A673 (cell line): ENCODE measurements around the gene ZXDA. TPM values are rescaled to one million over a fixed set of nuclear protein-coding genes. Genes with fewer than 3 reads are reported as not detected.

ENCODE experiments used
- BruUV-seq: library from RNA; stranded (reverse); fragments of 400-500 nt; replicated peaks from 2 replicates; lab custom pipeline; 2021; lab: Mats Ljungman, UMichigan
- CTCF ChIA-PET: fragments of 300-600 bp; sonication (Branson Sonifier 250); formaldehyde crosslinking; loops from one replicate; lab custom pipeline; 2022; ENCODE audit warnings: antibody characterized with exemption; lab: Charles Lee
- POLR2A ChIA-PET: fragments of 300-600 bp; sonication (Branson Sonifier 250); formaldehyde crosslinking; loops from one replicate; lab custom pipeline; 2022; ENCODE audit warnings: antibody characterized with exemption; ENCODE audit not compliant: low non-redundant PET; lab: Charles Lee
- DNase-seq: peaks from one replicate; pipeline ENCODE4 v3.0.0-alpha.2; 2015; ENCODE audit warnings: low spot score
- H3K27ac ChIP-seq: fragments of 200-600 bp; sonication (generic); 2 replicates; pipeline ENCODE4 v1.5.1; 2016; ENCODE audit warnings: mixed run types, low read depth, mild to moderate bottlenecking, mixed read lengths, antibody characterized with exemption, low read length; ENCODE audit not compliant: poor library complexity, severe bottlenecking
- H3K27me3 ChIP-seq: fragments of 200-600 bp; sonication (generic); replicated peaks from 2 replicates; pipeline ENCODE4 v1.6.1; 2017; ENCODE audit warnings: mixed run types, low read depth, mild to moderate bottlenecking, mixed read lengths, antibody characterized with exemption, low read length; ENCODE audit not compliant: insufficient read depth, poor library complexity
- H3K36me3 ChIP-seq: fragments of 200-600 bp; sonication (generic); 2 replicates; pipeline ENCODE4 v1.6.1; 2016; ENCODE audit warnings: mixed run types, mild to moderate bottlenecking, mixed read lengths, antibody characterized with exemption, low read length; ENCODE audit not compliant: insufficient read depth, poor library complexity, severe bottlenecking
- H3K4me1 ChIP-seq: fragments of 200-600 bp; sonication (generic); 2 replicates; pipeline ENCODE4 v1.6.1; 2017; ENCODE audit warnings: mixed run types, mild to moderate bottlenecking, mixed read lengths, antibody characterized with exemption, low read length; ENCODE audit not compliant: insufficient read depth, poor library complexity, severe bottlenecking
- H3K4me3 ChIP-seq: fragments of 200-600 bp; sonication (generic); 2 replicates; pipeline ENCODE4 v1.5.1; 2016; ENCODE audit warnings: low read depth, mixed run types, mild to moderate bottlenecking, mixed read lengths, low read length; ENCODE audit not compliant: poor library complexity, severe bottlenecking
- H3K9me3 ChIP-seq: fragments of 200-600 bp; sonication (generic); 2 replicates; pipeline ENCODE4 v1.6.1; 2016; ENCODE audit warnings: mixed run types, low read depth, mild to moderate bottlenecking, mixed read lengths, antibody characterized with exemption, low read length; ENCODE audit not compliant: poor library complexity, severe bottlenecking
- EZH2 ChIP-seq: fragments of 200-600 bp; sonication (generic); IDR thresholded peaks from 2 replicates; pipeline ENCODE4 v1.6.1; 2017; ENCODE audit warnings: borderline replicate concordance, low read depth, mild to moderate bottlenecking, mixed read lengths, antibody characterized with exemption, low read length; ENCODE audit not compliant: poor library complexity, severe bottlenecking
- intact Hi-C: fragments of 100-400 bp; cut with micrococcal nuclease; formaldehyde crosslinking; loops from one replicate; pipeline ENCODE4 v1.10.0; 2022; ENCODE audit not compliant: unreplicated experiment
- total RNA-seq: library from RNA; stranded (reverse); gene quantifications from 2 replicates; pipeline ENCODE4 v1.2.3, GENCODE V29; 2021
- TF ChIP-seq, protein P1 (sequence below): fragments of 300-800, 200-600 bp; sonication (generic); conservative IDR thresholded peaks from 2 replicates; pipeline ENCODE4 v1.5.1; 2017; ENCODE audit warnings: low read depth, mild to moderate bottlenecking, antibody characterized with exemption, low read length, moderate library complexity, mixed read lengths

ZXDA gene
- total RNA-seq, 1 experiment from 2014 or later: 5.3 TPM

DNA sequence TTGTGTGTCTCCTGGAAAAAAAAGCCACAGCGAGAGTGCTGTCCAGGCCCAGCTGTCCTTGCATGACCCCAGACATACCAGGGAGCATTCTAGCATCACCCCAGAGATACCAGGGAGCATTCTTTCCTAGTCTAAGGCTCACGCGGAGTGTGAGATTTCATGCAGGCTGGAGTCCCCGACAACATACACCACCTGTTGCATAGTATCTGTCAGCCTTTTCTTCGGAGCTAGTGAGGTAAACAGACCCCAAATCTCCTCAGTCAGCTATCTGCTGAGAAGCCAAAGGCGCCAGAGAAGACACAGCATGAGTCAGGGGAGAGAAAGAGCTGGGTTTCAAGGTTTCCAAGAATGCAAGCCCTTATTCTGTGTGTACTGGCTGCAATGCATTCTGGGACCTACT, 23.1 kb upstream of the ZXDA start:
- no peaks in the 10 kb centered on the region for H3K36me3 ChIP-seq
- H3K9me3 ChIP-seq: no peaks in the 10 kb centered on the region
- DNase-seq: no peak
- no peak overlapping the region for H3K27ac ChIP-seq
- H3K4me3 ChIP-seq: no peak overlapping the region
- no TSS peak for BruUV-seq
- no peak for TF ChIP-seq EZH2
- TF ChIP-seq, protein P1, sequence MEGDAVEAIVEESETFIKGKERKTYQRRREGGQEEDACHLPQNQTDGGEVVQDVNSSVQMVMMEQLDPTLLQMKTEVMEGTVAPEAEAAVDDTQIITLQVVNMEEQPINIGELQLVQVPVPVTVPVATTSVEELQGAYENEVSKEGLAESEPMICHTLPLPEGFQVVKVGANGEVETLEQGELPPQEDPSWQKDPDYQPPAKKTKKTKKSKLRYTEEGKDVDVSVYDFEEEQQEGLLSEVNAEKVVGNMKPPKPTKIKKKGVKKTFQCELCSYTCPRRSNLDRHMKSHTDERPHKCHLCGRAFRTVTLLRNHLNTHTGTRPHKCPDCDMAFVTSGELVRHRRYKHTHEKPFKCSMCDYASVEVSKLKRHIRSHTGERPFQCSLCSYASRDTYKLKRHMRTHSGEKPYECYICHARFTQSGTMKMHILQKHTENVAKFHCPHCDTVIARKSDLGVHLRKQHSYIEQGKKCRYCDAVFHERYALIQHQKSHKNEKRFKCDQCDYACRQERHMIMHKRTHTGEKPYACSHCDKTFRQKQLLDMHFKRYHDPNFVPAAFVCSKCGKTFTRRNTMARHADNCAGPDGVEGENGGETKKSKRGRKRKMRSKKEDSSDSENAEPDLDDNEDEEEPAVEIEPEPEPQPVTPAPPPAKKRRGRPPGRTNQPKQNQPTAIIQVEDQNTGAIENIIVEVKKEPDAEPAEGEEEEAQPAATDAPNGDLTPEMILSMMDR: no peak
- H3K27me3 ChIP-seq: no peaks in the 10 kb centered on the region
- no peaks in the 10 kb centered on the region for H3K4me1 ChIP-seq
- ChIA-PET POLR2A (no interaction called here), CTCF (no interaction called here)
- intact Hi-C loops: no loop called here

DNA sequence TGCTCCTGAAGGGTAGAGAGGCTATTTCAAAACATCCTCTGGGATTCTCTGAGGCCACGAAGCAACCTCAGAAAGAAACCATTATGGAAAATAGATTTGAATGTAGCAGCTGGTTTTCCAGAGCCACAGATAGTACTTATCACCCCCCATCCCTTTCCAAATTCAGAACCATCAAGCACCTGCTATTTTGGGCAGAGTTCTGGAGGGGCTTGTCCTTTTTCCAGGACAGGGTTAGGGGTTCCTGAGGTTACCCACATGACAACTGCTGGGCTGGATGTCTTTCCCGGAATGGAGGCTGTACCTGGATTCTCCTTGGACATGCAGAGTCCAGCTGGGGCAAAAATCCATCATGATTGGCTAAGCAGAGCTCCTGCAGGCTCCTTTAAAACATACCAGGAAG, 22.0 kb upstream of the ZXDA start:
- H3K9me3 ChIP-seq: no peaks in the 10 kb centered on the region
- intact Hi-C loops: no loop called here
- ChIA-PET CTCF (no interaction called here), POLR2A (no interaction called here)
- no peak overlapping the region for H3K27ac ChIP-seq
- no peak for DNase-seq
- BruUV-seq: no TSS peak
- H3K4me1 ChIP-seq: no peaks in the 10 kb centered on the region
- no peak overlapping the region for H3K4me3 ChIP-seq
- H3K36me3 ChIP-seq: no peaks in the 10 kb centered on the region
- no peaks in the 10 kb centered on the region for H3K27me3 ChIP-seq
- no peak for TF ChIP-seq EZH2
- TF ChIP-seq, protein P1: no peak

DNA sequence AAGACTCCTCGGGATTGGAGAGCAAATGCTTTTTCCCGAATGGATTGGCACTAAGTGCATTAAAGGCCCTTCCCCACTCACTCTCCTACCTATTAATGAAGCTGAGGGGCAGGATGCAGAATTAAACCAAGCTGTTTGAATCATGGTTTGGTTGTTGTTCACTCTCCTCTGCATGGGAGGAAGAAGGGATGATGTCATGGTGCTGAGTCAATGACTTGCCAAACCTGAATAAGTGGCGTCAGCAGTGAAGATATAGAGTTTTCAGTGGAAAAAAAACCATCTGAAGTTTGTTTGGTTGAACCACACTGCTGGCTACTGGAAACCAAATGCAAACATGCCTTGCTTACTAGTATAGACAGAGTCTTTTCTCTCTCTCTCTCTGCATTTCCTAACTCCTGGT, 19.8 kb upstream of the ZXDA start:
- ChIA-PET POLR2A (no interaction called here), CTCF (no interaction called here)
- H3K27me3 ChIP-seq: no peaks in the 10 kb centered on the region
- no peaks in the 10 kb centered on the region for H3K9me3 ChIP-seq
- TF ChIP-seq EZH2: no peak
- TF ChIP-seq, protein P1: no peak
- H3K27ac ChIP-seq: no peak overlapping the region
- no peak overlapping the region for H3K4me3 ChIP-seq
- no peaks in the 10 kb centered on the region for H3K36me3 ChIP-seq
- H3K4me1 ChIP-seq: no peaks in the 10 kb centered on the region
- DNase-seq: no peak
- intact Hi-C loops: no loop called here
- BruUV-seq: no TSS peak
